HUES6 (cell line): Measurements from ENCODE around the gene TET2.

Source experiments
- H3K27ac ChIP-seq: 2 replicates; pipeline ENCODE4 v1.7.0; 2013; ENCODE audit warnings: low read depth, mild to moderate bottlenecking, low read length, inconsistent platforms
- H3K27me3 ChIP-seq: 2 replicates; pipeline ENCODE4 v1.6.1; 2013; ENCODE audit warnings: low read length; ENCODE audit not compliant: control insufficient read depth, insufficient read depth
- H3K36me3 ChIP-seq: 2 replicates; pipeline ENCODE4 v1.6.1; 2013; ENCODE audit warnings: low read length; ENCODE audit not compliant: control insufficient read depth, insufficient read depth
- H3K4me1 ChIP-seq: 2 replicates; pipeline ENCODE4 v1.6.1; 2013; ENCODE audit warnings: low read length; ENCODE audit not compliant: control insufficient read depth, insufficient read depth
- H3K4me3 ChIP-seq: 2 replicates; pipeline ENCODE4 v1.5.1; 2013; ENCODE audit warnings: low read depth, low read length
- H3K9ac ChIP-seq: one replicate; pipeline ENCODE4 v1.6.1; 2013; ENCODE audit warnings: mild to moderate bottlenecking, low read length
- H3K9me3 ChIP-seq: 2 replicates; pipeline ENCODE4 v1.6.1; 2013; ENCODE audit warnings: low read depth, low read length; ENCODE audit not compliant: control insufficient read depth, insufficient read depth

The TET2 gene

DNA sequence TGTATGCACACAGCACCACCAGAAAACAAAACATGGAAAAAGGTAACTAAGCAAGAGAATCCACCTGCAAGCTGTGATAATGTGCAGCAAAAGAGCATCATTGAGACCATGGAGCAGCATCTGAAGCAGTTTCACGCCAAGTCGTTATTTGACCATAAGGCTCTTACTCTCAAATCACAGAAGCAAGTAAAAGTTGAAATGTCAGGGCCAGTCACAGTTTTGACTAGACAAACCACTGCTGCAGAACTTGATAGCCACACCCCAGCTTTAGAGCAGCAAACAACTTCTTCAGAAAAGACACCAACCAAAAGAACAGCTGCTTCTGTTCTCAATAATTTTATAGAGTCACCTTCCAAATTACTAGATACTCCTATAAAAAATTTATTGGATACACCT is 90.2 kb downstream of the TET2 start:
- H3K9ac ChIP-seq: no peak overlapping the region
- no peak overlapping the region for H3K27ac ChIP-seq
- no peaks in the 10 kb centered on the region for H3K27me3 ChIP-seq
- H3K9me3 ChIP-seq: no peaks in the 10 kb centered on the region
- H3K4me1 ChIP-seq: peaks cover 7% of the 10 kb centered on the region
- H3K4me3 ChIP-seq: no peak overlapping the region
- H3K36me3 ChIP-seq: no peaks in the 10 kb centered on the region

GRCh38 chr4:105240037-105240436 is 93.4 kb downstream of the TET2 start:
- no peaks in the 10 kb centered on the region for H3K27me3 ChIP-seq
- H3K4me3 ChIP-seq: no peak overlapping the region
- no peaks in the 10 kb centered on the region for H3K36me3 ChIP-seq
- no peak overlapping the region for H3K27ac ChIP-seq
- no peaks in the 10 kb centered on the region for H3K9me3 ChIP-seq
- no peaks in the 10 kb centered on the region for H3K4me1 ChIP-seq
- no peak overlapping the region for H3K9ac ChIP-seq

DNA sequence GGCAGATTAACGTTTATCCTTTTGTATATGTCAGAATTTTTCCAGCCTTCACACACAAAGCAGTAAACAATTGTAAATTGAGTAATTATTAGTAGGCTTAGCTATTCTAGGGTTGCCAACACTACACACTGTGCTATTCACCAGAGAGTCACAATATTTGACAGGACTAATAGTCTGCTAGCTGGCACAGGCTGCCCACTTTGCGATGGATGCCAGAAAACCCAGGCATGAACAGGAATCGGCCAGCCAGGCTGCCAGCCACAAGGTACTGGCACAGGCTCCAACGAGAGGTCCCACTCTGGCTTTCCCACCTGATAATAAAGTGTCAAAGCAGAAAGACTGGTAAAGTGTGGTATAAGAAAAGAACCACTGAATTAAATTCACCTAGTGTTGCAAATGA is 94.8 kb downstream of the TET2 start:
- no peaks in the 10 kb centered on the region for H3K36me3 ChIP-seq
- H3K9ac ChIP-seq: no peak overlapping the region
- H3K27ac ChIP-seq: no peak overlapping the region
- no peak overlapping the region for H3K4me3 ChIP-seq
- no peaks in the 10 kb centered on the region for H3K27me3 ChIP-seq
- no peaks in the 10 kb centered on the region for H3K9me3 ChIP-seq
- H3K4me1 ChIP-seq: no peaks in the 10 kb centered on the region

DNA sequence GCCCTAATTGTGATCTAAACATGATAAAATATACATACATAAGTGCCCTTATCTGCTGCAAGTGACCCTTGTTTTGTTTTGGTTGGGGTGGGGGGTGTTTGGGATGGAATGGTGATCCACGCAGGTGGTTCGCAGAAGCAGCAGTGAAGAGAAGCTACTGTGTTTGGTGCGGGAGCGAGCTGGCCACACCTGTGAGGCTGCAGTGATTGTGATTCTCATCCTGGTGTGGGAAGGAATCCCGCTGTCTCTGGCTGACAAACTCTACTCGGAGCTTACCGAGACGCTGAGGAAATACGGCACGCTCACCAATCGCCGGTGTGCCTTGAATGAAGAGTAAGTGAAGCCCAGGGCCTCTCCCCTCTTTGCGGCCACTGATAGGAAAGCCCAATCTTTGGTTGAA is 96.8 kb downstream of the TET2 start:
- no peak overlapping the region for H3K4me3 ChIP-seq
- H3K9ac ChIP-seq: no peak overlapping the region
- H3K27me3 ChIP-seq: no peaks in the 10 kb centered on the region
- no peaks in the 10 kb centered on the region for H3K9me3 ChIP-seq
- H3K27ac ChIP-seq: no peak overlapping the region
- no peaks in the 10 kb centered on the region for H3K4me1 ChIP-seq
- no peaks in the 10 kb centered on the region for H3K36me3 ChIP-seq

GRCh38 chr4:105246712-105247111 is 100.0 kb downstream of the TET2 start:
- H3K9ac ChIP-seq: no peak overlapping the region
- H3K9me3 ChIP-seq: no peaks in the 10 kb centered on the region
- no peaks in the 10 kb centered on the region for H3K27me3 ChIP-seq
- H3K27ac ChIP-seq: no peak overlapping the region
- no peaks in the 10 kb centered on the region for H3K4me1 ChIP-seq
- no peaks in the 10 kb centered on the region for H3K36me3 ChIP-seq
- no peak overlapping the region for H3K4me3 ChIP-seq

- H3K9ac ChIP-seq: no peak overlapping the region
- H3K4me3 ChIP-seq: no peak overlapping the region
- H3K36me3 ChIP-seq: no peaks in the 10 kb centered on the region
- H3K27ac ChIP-seq: no peak overlapping the region
- H3K4me1 ChIP-seq: no peaks in the 10 kb centered on the region
- H3K27me3 ChIP-seq: no peaks in the 10 kb centered on the region
- no peaks in the 10 kb centered on the region for H3K9me3 ChIP-seq
Observed at GRCh38 chr4:105248613-105249012, 101.9 kb downstream of the TET2 start.

- no peak overlapping the region for H3K27ac ChIP-seq
- no peaks in the 10 kb centered on the region for H3K36me3 ChIP-seq
- no peaks in the 10 kb centered on the region for H3K4me1 ChIP-seq
- H3K4me3 ChIP-seq: no peak overlapping the region
- H3K9ac ChIP-seq: no peak overlapping the region
- H3K27me3 ChIP-seq: no peaks in the 10 kb centered on the region
- H3K9me3 ChIP-seq: no peaks in the 10 kb centered on the region
Observed at GRCh38 chr4:105257817-105258495, 111.3 kb downstream of the TET2 start.

- no peak overlapping the region for H3K27ac ChIP-seq
- 0 out of 2 replicates have a peak, but pooled peaks cover 4% of the 10 kb centered on the region for H3K36me3 ChIP-seq
- no peaks in the 10 kb centered on the region for H3K4me1 ChIP-seq
- no peaks in the 10 kb centered on the region for H3K27me3 ChIP-seq
- H3K9me3 ChIP-seq: peaks cover 3% of the 10 kb centered on the region; the same call in 1 of the 2 replicates
- no peak overlapping the region for H3K9ac ChIP-seq
- H3K4me3 ChIP-seq: no peak overlapping the region
Observed at GRCh38 chr4:105265689-105266088, 119.0 kb downstream of the TET2 start.

DNA sequence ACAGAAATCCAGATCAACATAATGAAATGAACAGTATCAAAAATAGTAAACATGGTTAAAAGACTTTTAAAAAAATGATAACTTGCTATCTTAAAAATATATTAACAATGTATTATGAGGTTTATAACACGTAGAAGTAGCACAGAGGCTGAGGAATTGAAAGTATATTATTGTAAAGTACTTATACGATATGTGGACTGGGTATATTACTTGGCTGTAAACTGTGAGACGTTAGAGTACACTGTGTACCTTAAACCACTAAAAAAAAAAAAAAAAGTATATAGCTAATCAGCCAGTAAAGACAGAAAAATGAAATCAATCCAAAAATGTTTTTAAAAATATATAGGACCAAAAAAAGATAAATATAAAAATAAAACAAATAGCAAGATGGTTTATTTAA is 120.6 kb downstream of the TET2 start:
- Histone ChIP-seq H3K4me3 (no peak overlapping the region), H3K27me3 (no peaks in the 10 kb centered on the region), H3K36me3 (0 out of 2 replicates have a peak, but pooled peaks cover 4% of the 10 kb centered on the region), H3K27ac (no peak overlapping the region), H3K9ac (no peak overlapping the region), H3K9me3 (peaks cover 3% of the 10 kb centered on the region; the same call in 1 of the 2 replicates), H3K4me1 (no peaks in the 10 kb centered on the region)

GRCh38 chr4:105272002-105272401 is 125.3 kb downstream of the TET2 start:
- Histone ChIP-seq H3K9me3 (peaks cover 3% of the 10 kb centered on the region; the same call in 1 of the 2 replicates), H3K4me1 (no peaks in the 10 kb centered on the region), H3K9ac (no peak overlapping the region), H3K27ac (no peak overlapping the region), H3K36me3 (peaks cover 11% of the 10 kb centered on the region; the same call in 1 of the 2 replicates), H3K4me3 (no peak overlapping the region), H3K27me3 (no peaks in the 10 kb centered on the region)

GRCh38 chr4:105273230-105273629 is 126.6 kb downstream of the TET2 start:
- H3K4me1 ChIP-seq: no peaks in the 10 kb centered on the region
- no peaks in the 10 kb centered on the region for H3K27me3 ChIP-seq
- H3K27ac ChIP-seq: no peak overlapping the region
- H3K4me3 ChIP-seq: no peak overlapping the region
- no peak overlapping the region for H3K9ac ChIP-seq
- peaks cover 11% of the 10 kb centered on the region; the same call in 1 of the 2 replicates for H3K36me3 ChIP-seq
- H3K9me3 ChIP-seq: peaks cover 3% of the 10 kb centered on the region; the same call in 1 of the 2 replicates
